Measurements from ENCODE around the gene MAL.
A peak's percentile ranks its signal among the peaks of the same experiment; 100 is the strongest.

Gene MAL

GRCh38 chr2:95025406-95026319, at the start of gene MAL:
Gene MAL (plus strand): TSS chr2:95025708. CDS start chr2:95025793, 85 bp downstream.
- TF ChIP-seq, protein P1, sequence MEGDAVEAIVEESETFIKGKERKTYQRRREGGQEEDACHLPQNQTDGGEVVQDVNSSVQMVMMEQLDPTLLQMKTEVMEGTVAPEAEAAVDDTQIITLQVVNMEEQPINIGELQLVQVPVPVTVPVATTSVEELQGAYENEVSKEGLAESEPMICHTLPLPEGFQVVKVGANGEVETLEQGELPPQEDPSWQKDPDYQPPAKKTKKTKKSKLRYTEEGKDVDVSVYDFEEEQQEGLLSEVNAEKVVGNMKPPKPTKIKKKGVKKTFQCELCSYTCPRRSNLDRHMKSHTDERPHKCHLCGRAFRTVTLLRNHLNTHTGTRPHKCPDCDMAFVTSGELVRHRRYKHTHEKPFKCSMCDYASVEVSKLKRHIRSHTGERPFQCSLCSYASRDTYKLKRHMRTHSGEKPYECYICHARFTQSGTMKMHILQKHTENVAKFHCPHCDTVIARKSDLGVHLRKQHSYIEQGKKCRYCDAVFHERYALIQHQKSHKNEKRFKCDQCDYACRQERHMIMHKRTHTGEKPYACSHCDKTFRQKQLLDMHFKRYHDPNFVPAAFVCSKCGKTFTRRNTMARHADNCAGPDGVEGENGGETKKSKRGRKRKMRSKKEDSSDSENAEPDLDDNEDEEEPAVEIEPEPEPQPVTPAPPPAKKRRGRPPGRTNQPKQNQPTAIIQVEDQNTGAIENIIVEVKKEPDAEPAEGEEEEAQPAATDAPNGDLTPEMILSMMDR (IDR thresholded peaks at IDR 0.05; ENCODE audit: borderline replicate concordance, insufficient read depth, low read depth, low read length): no peak
- peak within 1 kb of the TSS; percentile 36 for H3K4me3 ChIP-seq (ENCODE audit: low read depth, low read length)

DNA sequence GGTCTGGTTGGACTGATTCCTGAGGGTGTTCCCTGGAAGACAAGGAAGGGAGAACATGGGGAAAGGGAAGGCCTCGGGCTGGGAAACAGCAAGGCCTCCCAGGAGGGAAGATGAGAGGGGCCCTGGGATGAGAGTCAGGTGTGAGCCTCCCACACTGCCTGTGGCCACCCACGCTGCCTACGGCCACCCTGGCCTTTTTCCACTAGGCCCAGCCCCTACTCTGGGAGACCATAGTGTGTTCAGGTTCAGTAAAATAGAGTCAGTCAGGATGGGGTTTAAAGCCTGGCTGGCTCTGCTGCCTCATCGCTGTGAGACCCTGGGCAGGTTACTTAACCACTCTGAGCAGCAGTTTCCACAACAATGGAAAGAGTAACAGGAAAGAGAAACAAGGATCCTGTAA, 47.7 kb upstream of the MAL start:
- TF ChIP-seq, protein P1 (IDR thresholded peaks at IDR 0.05; ENCODE audit: borderline replicate concordance, insufficient read depth, low read depth, low read length): no peak
- H3K4me3 ChIP-seq (ENCODE audit: low read depth, low read length): no peak overlapping the region

DNA sequence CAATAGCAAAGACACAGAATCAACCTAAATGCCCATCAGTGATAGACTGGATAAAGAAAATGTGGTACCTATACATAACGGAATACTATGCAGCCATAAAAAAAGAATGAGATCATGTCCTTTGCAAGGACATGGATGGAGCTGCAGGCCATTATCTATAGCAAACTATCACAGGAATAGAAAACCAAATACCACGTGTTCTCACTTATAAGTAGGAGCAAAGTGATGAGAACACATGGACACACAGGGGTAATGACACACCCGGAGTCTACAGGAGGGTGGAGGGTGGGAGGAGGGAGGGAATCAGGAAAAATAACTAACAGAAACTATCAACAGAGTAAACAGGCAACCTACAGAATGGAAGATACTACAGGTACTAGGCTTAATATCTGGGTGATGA, 46.6 kb upstream of the MAL start:
- H3K4me3 ChIP-seq (ENCODE audit: low read depth, low read length): no peak overlapping the region
- TF ChIP-seq, protein P1 (IDR thresholded peaks at IDR 0.05; ENCODE audit: borderline replicate concordance, insufficient read depth, low read depth, low read length): no peak

DNA sequence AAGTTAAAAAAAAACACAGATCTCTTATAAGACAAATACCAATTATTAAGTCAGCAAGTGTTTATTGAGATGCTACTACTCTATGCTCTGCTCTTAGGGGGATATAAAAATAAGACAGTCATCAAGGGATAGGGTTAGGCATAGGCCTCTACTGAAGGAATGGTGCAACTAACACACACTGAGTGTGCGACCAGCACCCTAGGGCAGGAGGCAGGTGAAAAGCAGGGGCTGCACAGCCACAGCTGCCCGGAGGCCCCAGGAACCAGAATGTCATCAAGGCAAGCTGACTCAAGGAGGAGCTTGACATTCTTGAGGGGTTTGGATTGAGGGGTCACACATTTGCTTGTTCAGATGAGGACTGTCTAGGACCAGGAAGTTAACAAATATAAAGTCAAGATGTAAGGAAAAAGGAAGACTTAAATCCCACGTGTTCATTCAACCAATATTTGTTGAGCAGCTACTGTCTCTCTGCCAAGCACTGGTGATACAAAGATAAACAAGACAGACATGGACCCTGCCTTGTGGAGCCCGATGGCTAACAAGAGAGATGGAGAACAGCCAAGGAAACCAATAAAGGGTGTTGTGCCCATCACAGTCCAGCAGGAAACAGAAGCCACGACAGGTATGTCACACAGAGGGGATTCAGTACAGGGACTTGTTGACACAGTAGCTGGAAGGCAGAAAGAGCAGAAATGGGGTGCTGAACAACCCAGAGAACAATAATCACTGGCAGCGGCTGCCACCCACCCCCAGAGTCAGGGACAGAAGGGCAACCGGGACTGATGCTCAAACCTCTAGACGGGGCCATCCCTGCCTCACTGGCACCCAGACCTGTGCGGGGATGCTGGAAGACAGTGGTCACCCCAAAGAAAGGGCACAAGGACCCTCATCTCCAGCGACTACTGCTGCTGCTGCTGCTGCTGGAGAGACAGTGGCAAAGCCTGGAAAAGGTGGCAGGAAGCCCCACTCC, 45.8 kb upstream of the MAL start:
- TF ChIP-seq, protein P1 (IDR thresholded peaks at IDR 0.05; ENCODE audit: borderline replicate concordance, insufficient read depth, low read depth, low read length): no peak
- H3K4me3 ChIP-seq (ENCODE audit: low read depth, low read length): no peak overlapping the region

- TF ChIP-seq, protein P1 (IDR thresholded peaks at IDR 0.05; ENCODE audit: borderline replicate concordance, insufficient read depth, low read depth, low read length): no peak
- H3K4me3 ChIP-seq (ENCODE audit: low read depth, low read length): no peak overlapping the region
These were observed 45.1 kb upstream of the MAL start for GRCh38 chr2:94980406-94980805.

DNA sequence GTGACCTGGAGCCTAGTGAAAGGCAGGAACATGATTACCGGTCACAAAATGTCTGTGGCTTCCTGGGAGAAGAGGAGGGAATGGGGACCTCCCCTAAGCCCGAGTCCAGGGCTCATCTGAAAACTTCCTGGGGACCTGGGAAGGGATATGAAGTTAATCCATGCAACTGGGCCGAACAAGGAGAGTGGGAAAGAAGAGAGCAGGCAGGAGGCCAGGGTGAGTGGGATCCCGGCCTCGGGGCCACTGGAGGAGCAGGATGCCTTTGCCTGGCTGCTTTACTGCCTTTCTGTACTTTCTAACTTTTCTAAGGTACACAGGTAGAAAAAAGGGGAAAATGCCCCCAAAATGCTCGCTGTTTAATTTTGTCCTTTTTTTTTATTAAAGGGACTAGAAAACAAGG, 43.4 kb upstream of the MAL start:
- H3K4me3 ChIP-seq (ENCODE audit: low read depth, low read length): no peak overlapping the region
- TF ChIP-seq, protein P1 (IDR thresholded peaks at IDR 0.05; ENCODE audit: borderline replicate concordance, insufficient read depth, low read depth, low read length): no peak

Data from GM12875 (cell line).